HEK293 (cell line): ENCODE data around the gene PA2G4.

Source experiments
- CTCF ChIA-PET: fragments of 350-600 bp; formaldehyde crosslinking; extraction: SDS; loops from one replicate; lab custom pipeline; 2021; ENCODE audit warnings: antibody characterized with exemption; lab: Yijun Ruan, JAX
- POLR2A ChIA-PET: fragments of 300-600 bp; formaldehyde crosslinking; extraction: SDS; loops from one replicate; lab custom pipeline; 2020; ENCODE audit warnings: antibody characterized with exemption, inconsistent platforms; lab: Yijun Ruan, JAX
- H3K27ac ChIP-seq: fragments of 200-500 bp; sonication (Bioruptor generic); 2 replicates; pipeline ENCODE4 v1.5.1; 2014; ENCODE audit warnings: low read depth, low read length, control low read depth, inconsistent platforms; ENCODE audit errors: extremely low read depth
- H3K36me3 ChIP-seq, 2 experiments: fragments of 200-500 bp in 1 of 2; sonication (Bioruptor generic) in 1 of 2; 1 replicate in 1 of 2; 2 replicates in 1 of 2; pipeline ENCODE4 v1.5.1; 2014 to 2017; ENCODE audit warnings: inconsistent platforms in 2 of 2, low read length in 2 of 2; ENCODE audit not compliant: control insufficient read depth in 2 of 2, insufficient read depth in 1 of 2
- H3K4me1 ChIP-seq: fragments of 200-500 bp; sonication (Bioruptor generic); 2 replicates; pipeline ENCODE4 v1.5.1; 2014; ENCODE audit warnings: mild to moderate bottlenecking, low read length, inconsistent platforms; ENCODE audit not compliant: control insufficient read depth, insufficient read depth
- H3K4me3 ChIP-seq: 2 replicates; pipeline ENCODE4 v1.5.1; 2011; ENCODE audit warnings: low read depth, mild to moderate bottlenecking, control low read depth, low read length, moderate library complexity
- H3K9me3 ChIP-seq: fragments of 200-500 bp; sonication (Bioruptor generic); 2 replicates; pipeline ENCODE4 v1.5.1; 2014; ENCODE audit warnings: low read depth, low read length, inconsistent platforms; ENCODE audit not compliant: control insufficient read depth, insufficient read depth
- FEZF1 ChIP-seq: fragments of 450-650 bp; formaldehyde crosslinking; IDR thresholded peaks from 2 replicates; pipeline ENCODE4 v1.5.1; 2016; ENCODE audit warnings: missing biosample characterization, missing genetic modification characterization
- GLIS2 ChIP-seq: fragments of 450-650 bp; formaldehyde crosslinking; IDR thresholded peaks from 2 replicates; pipeline ENCODE4 v1.5.1; 2016; ENCODE audit warnings: missing biosample characterization, missing genetic modification characterization
- KLF10 ChIP-seq: fragments of 450-650 bp; IDR thresholded peaks from 2 replicates; pipeline ENCODE4 v1.5.1; 2018; ENCODE audit warnings: missing biosample characterization, mild to moderate bottlenecking, missing genetic modification characterization
- PRDM10 ChIP-seq: fragments of 450-650 bp; formaldehyde crosslinking; IDR thresholded peaks from 2 replicates; pipeline ENCODE4 v1.5.1; 2016; ENCODE audit warnings: missing biosample characterization, missing genetic modification characterization
- SCRT1 ChIP-seq: fragments of 450-650 bp; formaldehyde crosslinking; IDR thresholded peaks from 2 replicates; pipeline ENCODE4 v1.5.1; 2016; ENCODE audit warnings: missing biosample characterization, missing genetic modification characterization, borderline replicate concordance
- ZFHX2 ChIP-seq: fragments of 450-650 bp; formaldehyde crosslinking; conservative IDR thresholded peaks from 2 replicates; pipeline ENCODE4 v1.5.1; 2016; ENCODE audit warnings: missing biosample characterization, missing genetic modification characterization
- ZFP3 ChIP-seq: fragments of 450-650 bp; formaldehyde crosslinking; IDR thresholded peaks from 2 replicates; pipeline ENCODE4 v1.5.1; 2016; ENCODE audit warnings: low read depth, missing biosample characterization, missing genetic modification characterization
- ZIC2 ChIP-seq: fragments of 450-650 bp; formaldehyde crosslinking; IDR thresholded peaks from 2 replicates; pipeline ENCODE4 v1.5.1; 2016; ENCODE audit warnings: missing biosample characterization, missing genetic modification characterization
- ZNF10 ChIP-seq: fragments of 450-650 bp; formaldehyde crosslinking; IDR thresholded peaks from 2 replicates; pipeline ENCODE4 v1.5.1; 2017; ENCODE audit warnings: missing biosample characterization, missing genetic modification characterization
- ZNF2 ChIP-seq: fragments of 450-650 bp; formaldehyde crosslinking; IDR thresholded peaks from 2 replicates; pipeline ENCODE4 v1.5.1; 2016; ENCODE audit warnings: missing biosample characterization, missing genetic modification characterization
- ZNF239 ChIP-seq: fragments of 450-650 bp; formaldehyde crosslinking; IDR thresholded peaks from 2 replicates; pipeline ENCODE4 v1.5.1; 2016; ENCODE audit warnings: missing biosample characterization, missing genetic modification characterization
- ZNF24 ChIP-seq: fragments of 450-650 bp; formaldehyde crosslinking; IDR thresholded peaks from 2 replicates; pipeline ENCODE4 v1.5.1; 2016; ENCODE audit warnings: missing biosample characterization, missing genetic modification characterization
- ZNF274 ChIP-seq, 2 experiments: fragments of 200-500 bp in 1 of 2; fragments of 450-650 bp in 1 of 2; sonication (Bioruptor generic) in 1 of 2; formaldehyde crosslinking in 1 of 2; IDR thresholded peaks; 2 replicates each; pipeline versions ENCODE4 v1.5.1 to v1.6.1; 2014 to 2016; ENCODE audit warnings: borderline replicate concordance in 1 of 2, inconsistent platforms in 1 of 2, low read length in 1 of 2, missing biosample characterization in 1 of 2, missing genetic modification characterization in 1 of 2
- ZNF311 ChIP-seq: fragments of 450-650 bp; formaldehyde crosslinking; IDR thresholded peaks from 2 replicates; pipeline ENCODE4 v1.5.1; 2017; ENCODE audit warnings: missing biosample characterization, missing genetic modification characterization, borderline replicate concordance
- ZNF324 ChIP-seq: fragments of 450-650 bp; formaldehyde crosslinking; IDR thresholded peaks from 2 replicates; pipeline ENCODE4 v1.5.1; 2016; ENCODE audit warnings: missing biosample characterization, missing genetic modification characterization
- ZNF350 ChIP-seq: fragments of 450-650 bp; formaldehyde crosslinking; IDR thresholded peaks from 2 replicates; pipeline ENCODE4 v1.5.0; 2017; ENCODE audit warnings: missing biosample characterization, mild to moderate bottlenecking, missing genetic modification characterization
- ZNF354C ChIP-seq: fragments of 450-650 bp; formaldehyde crosslinking; IDR thresholded peaks from 2 replicates; pipeline ENCODE4 v1.5.1; 2016; ENCODE audit warnings: missing biosample characterization, missing genetic modification characterization, low read depth, borderline replicate concordance
- ZNF362 ChIP-seq: fragments of 450-650 bp; formaldehyde crosslinking; IDR thresholded peaks from 2 replicates; pipeline ENCODE4 v1.5.1; 2016; ENCODE audit warnings: missing biosample characterization, missing genetic modification characterization
- ZNF366 ChIP-seq: fragments of 450-650 bp; formaldehyde crosslinking; conservative IDR thresholded peaks from 2 replicates; pipeline ENCODE4 v1.5.1; 2016; ENCODE audit warnings: missing biosample characterization, missing genetic modification characterization
- ZNF394 ChIP-seq: fragments of 450-650 bp; formaldehyde crosslinking; IDR thresholded peaks from 2 replicates; pipeline ENCODE4 v1.5.1; 2016; ENCODE audit warnings: missing biosample characterization, missing genetic modification characterization, mild to moderate bottlenecking, moderate library complexity, borderline replicate concordance
- ZNF621 ChIP-seq: fragments of 450-650 bp; formaldehyde crosslinking; IDR thresholded peaks from 2 replicates; pipeline ENCODE4 v1.5.1; 2017; ENCODE audit warnings: missing biosample characterization, missing genetic modification characterization
- ZNF623 ChIP-seq: fragments of 450-650 bp; formaldehyde crosslinking; IDR thresholded peaks from 2 replicates; pipeline ENCODE4 v1.5.1; 2016; ENCODE audit warnings: missing biosample characterization, missing genetic modification characterization
- ZNF626 ChIP-seq: fragments of 450-650 bp; sonication (Bioruptor Pico); formaldehyde crosslinking; IDR thresholded peaks from 2 replicates; pipeline ENCODE4 v1.5.1; 2018; ENCODE audit warnings: missing biosample characterization, missing genetic modification characterization, inconsistent platforms
- ZNF645 ChIP-seq: fragments of 450-650 bp; formaldehyde crosslinking; IDR thresholded peaks from 2 replicates; pipeline ENCODE4; 2016; ENCODE audit warnings: missing biosample characterization, missing genetic modification characterization
- ZNF658 ChIP-seq: fragments of 450-650 bp; formaldehyde crosslinking; IDR thresholded peaks from 2 replicates; pipeline ENCODE4; 2016; ENCODE audit warnings: missing biosample characterization, missing genetic modification characterization
- ZNF707 ChIP-seq: fragments of 450-650 bp; formaldehyde crosslinking; IDR thresholded peaks from 2 replicates; pipeline ENCODE4 v1.5.1; 2016; ENCODE audit warnings: missing biosample characterization, missing genetic modification characterization
- ZSCAN4 ChIP-seq: fragments of 450-650 bp; formaldehyde crosslinking; IDR thresholded peaks from 2 replicates; pipeline ENCODE4 v1.5.1; 2017; ENCODE audit warnings: missing biosample characterization, missing genetic modification characterization

The PA2G4 gene

GRCh38 chr12:56161690-56162351 is 57.5 kb downstream of the PA2G4 start:
- Histone ChIP-seq H3K4me3 (no peak overlapping the region), H3K36me3 (peaks cover 30 to 76% of the 10 kb centered on the region in 2 experiments), H3K4me1 (peaks cover 3% of the 10 kb centered on the region; the same call in 1 of the 2 replicates), H3K27ac (peak overlapping the region; percentile 29; the same call in 1 of the 2 replicates), H3K9me3 (no peaks in the 10 kb centered on the region)
- no peak for TF ChIP-seq KLF10 (tag by site-specific recombination)
- TF ChIP-seq ZIC2 (tag by site-specific recombination) = no peak
- TF ChIP-seq ZNF362 = no peak
- TF ChIP-seq ZNF658 = no peak
- no peak for TF ChIP-seq ZSCAN4 (tag by site-specific recombination)
- TF ChIP-seq ZNF623 (tag by site-specific recombination) = no peak
- no peak for TF ChIP-seq ZNF324 (tag by site-specific recombination)
- TF ChIP-seq ZNF2 (tag by site-specific recombination) = no peak
- no peak for TF ChIP-seq ZNF10 (tag by site-specific recombination)
- TF ChIP-seq ZNF626 (tag by site-specific recombination) = no peak
- TF ChIP-seq ZNF707 (tag by site-specific recombination) = no peak
- no peak for TF ChIP-seq ZNF350 (tag by site-specific recombination)
- TF ChIP-seq ZNF274 (IDR thresholded peaks at IDR 0.05; ENCODE audit: low read length) = no peak
- no peak for TF ChIP-seq ZNF274 (tag by site-specific recombination; IDR thresholded peaks at IDR 0.05; ENCODE audit: borderline replicate concordance)
- no peak for TF ChIP-seq ZNF311
- TF ChIP-seq ZNF239 = no peak
- TF ChIP-seq FEZF1 (tag by site-specific recombination) = no peak
- no peak for TF ChIP-seq ZNF366 (tag by site-specific recombination)
- TF ChIP-seq ZNF24 (tag by site-specific recombination) = no peak
- no peak for TF ChIP-seq ZFP3 (tag by site-specific recombination)
- ChIA-PET POLR2A (interaction anchor here (0.6 to 3.7 kb wide), 10 partner anchors 10 to 198 kb away, joined by 3 to 29 read pairs (median 4); partner anchors contain the start of genes ESYT1, MYL6B, PA2G4 and SMARCC2), CTCF (interaction anchor here (0.6 to 2.9 kb wide), 4 partner anchors 27 to 1301 kb away, joined by 3 to 16 read pairs (median 10); partner anchors contain the start of gene SMARCC2)

GRCh38 chr12:56162468-56163290 is 58.3 kb downstream of the PA2G4 start:
- POLR2A ChIA-PET = interaction anchor here (0.6 to 3.7 kb wide), 9 partner anchors 8 to 1882 kb away, joined by 3 to 29 read pairs (median 4); partner anchors contain the start of genes ESYT1, HNRNPA1, SMARCC2 and ZC3H10
- H3K27ac ChIP-seq = no peak overlapping the region; the same call in 1 of the 2 replicates
- H3K36me3 ChIP-seq = peaks cover 34 to 83% of the 10 kb centered on the region in 2 experiments
- H3K4me3 ChIP-seq = no peak overlapping the region
- H3K9me3 ChIP-seq = no peaks in the 10 kb centered on the region
- CTCF ChIA-PET = interaction anchor here (0.7 to 2.9 kb wide), 4 partner anchors 11 to 43 kb away, joined by 3 to 16 read pairs (median 8); partner anchors contain the start of genes MYL6B and SMARCC2
- peaks cover 3% of the 10 kb centered on the region; the same call in 1 of the 2 replicates for H3K4me1 ChIP-seq
- TF ChIP-seq ZNF354C (tag by site-specific recombination) = no peak
- no peak for TF ChIP-seq ZNF645
- TF ChIP-seq ZFHX2 (tag by site-specific recombination) = no peak
- no peak for TF ChIP-seq ZNF621
- TF ChIP-seq ZNF394 (tag by site-specific recombination) = peak; percentile 62; the same call in 1 of the 2 replicates
- 0 out of 2 replicates have a peak, but pooled peaks have one; percentile 33 for TF ChIP-seq PRDM10 (tag by site-specific recombination)
- no peak for TF ChIP-seq SCRT1 (tag by site-specific recombination)
- no peak for TF ChIP-seq GLIS2 (tag by site-specific recombination)
